ENCODE data around the gene TMEM242. TPM values are rescaled to one million over a fixed set of nuclear protein-coding genes. Genes with fewer than 3 reads are reported as not detected.

TMEM242 gene
- total and polyA plus RNA-seq, 2 donors (not counting 3 experiments of a cell fraction or from before 2014, with no cell fraction given): 5.3 to 15.5 TPM

DNA sequence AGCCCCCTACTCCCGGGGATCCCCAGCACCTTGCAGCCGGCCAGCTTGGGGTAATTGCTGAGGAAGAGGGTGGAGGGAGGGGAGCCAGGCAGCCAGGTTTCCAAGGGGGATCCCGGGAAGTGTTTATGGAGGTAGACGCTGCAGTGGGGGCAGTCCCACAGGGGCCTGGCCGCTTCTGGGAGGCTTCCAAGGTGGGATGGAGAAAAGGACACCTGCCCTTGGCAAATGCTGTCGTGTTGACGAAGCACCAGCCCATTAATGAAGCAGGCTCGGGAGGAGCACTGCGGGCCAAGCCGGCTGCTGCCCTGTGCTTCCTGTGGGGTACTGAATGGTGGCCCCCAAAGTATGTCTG is 82.4 kb downstream of the TMEM242 start:
- intact Hi-C loops (cut with micrococcal nuclease): no loop called here
- ChIA-PET CTCF (no interaction called here), POLR2A (no interaction called here)
- BruUV-seq (replicated peaks): no TSS peak
- TF ChIP-seq EZH2 (IDR thresholded peaks at IDR 0.05; ENCODE audit: borderline replicate concordance, low read depth, low read length, severe bottlenecking) (no peak), FOS (IDR thresholded peaks at IDR 0.05; ENCODE audit: borderline replicate concordance, insufficient read depth, low read length) (no peak), JUN (IDR thresholded peaks at IDR 0.05; ENCODE audit: borderline replicate concordance, insufficient read depth, insufficient read length, low read depth) (no peak), GATA2 (IDR thresholded peaks at IDR 0.05; ENCODE audit: insufficient read depth, insufficient read length, low read depth, low read length) (no peak), POLR2AphosphoS5 (IDR thresholded peaks at IDR 0.05; ENCODE audit: insufficient read depth, low read depth, low read length) (no peak), MYC (IDR thresholded peaks at IDR 0.05; ENCODE audit: low read depth, low read length) (no peak), POLR2A (IDR thresholded peaks at IDR 0.05; ENCODE audit: low read depth, low read length) (no peak)
- TF ChIP-seq, protein P1, sequence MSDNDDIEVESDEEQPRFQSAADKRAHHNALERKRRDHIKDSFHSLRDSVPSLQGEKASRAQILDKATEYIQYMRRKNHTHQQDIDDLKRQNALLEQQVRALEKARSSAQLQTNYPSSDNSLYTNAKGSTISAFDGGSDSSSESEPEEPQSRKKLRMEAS (IDR thresholded peaks at IDR 0.05; ENCODE audit: insufficient read depth, insufficient read length): no peak
- TF ChIP-seq, protein P2, sequence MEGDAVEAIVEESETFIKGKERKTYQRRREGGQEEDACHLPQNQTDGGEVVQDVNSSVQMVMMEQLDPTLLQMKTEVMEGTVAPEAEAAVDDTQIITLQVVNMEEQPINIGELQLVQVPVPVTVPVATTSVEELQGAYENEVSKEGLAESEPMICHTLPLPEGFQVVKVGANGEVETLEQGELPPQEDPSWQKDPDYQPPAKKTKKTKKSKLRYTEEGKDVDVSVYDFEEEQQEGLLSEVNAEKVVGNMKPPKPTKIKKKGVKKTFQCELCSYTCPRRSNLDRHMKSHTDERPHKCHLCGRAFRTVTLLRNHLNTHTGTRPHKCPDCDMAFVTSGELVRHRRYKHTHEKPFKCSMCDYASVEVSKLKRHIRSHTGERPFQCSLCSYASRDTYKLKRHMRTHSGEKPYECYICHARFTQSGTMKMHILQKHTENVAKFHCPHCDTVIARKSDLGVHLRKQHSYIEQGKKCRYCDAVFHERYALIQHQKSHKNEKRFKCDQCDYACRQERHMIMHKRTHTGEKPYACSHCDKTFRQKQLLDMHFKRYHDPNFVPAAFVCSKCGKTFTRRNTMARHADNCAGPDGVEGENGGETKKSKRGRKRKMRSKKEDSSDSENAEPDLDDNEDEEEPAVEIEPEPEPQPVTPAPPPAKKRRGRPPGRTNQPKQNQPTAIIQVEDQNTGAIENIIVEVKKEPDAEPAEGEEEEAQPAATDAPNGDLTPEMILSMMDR (IDR thresholded peaks at IDR 0.05; ENCODE audit: extremely low read depth in 1 of 2, insufficient read depth in 1 of 2, low read depth in 1 of 2, low read length in 2 of 2): no peak
- Histone ChIP-seq H3K9me1 (replicated peaks; ENCODE audit: control insufficient read depth, extremely low read depth, insufficient read depth, low read length) (no peaks in the 10 kb centered on the region), H3K4me1 (ENCODE audit: control insufficient read depth, extremely low read depth, insufficient read depth, low read length) (peaks cover under 1% of the 10 kb centered on the region), H2AFZ (ENCODE audit: low read depth, low read length) (no peak overlapping the region), H3K27ac (ENCODE audit: insufficient read depth, low read depth, low read length) (no peak overlapping the region), H3K4me3 (replicated peaks in 1 of 3; ENCODE audit: insufficient read depth in 1 of 3, low read depth in 1 of 3, low read length in 3 of 3) (no peak overlapping the region), H3K36me3 (ENCODE audit: control insufficient read depth in 2 of 2, extremely low read depth in 1 of 2, insufficient read depth in 2 of 2, low read length in 2 of 2) (no peaks in the 10 kb centered on the region), H4K20me1 (replicated peaks; ENCODE audit: control insufficient read depth, extremely low read depth, insufficient read depth, low read length) (no peaks in the 10 kb centered on the region), H3K79me2 (ENCODE audit: control insufficient read depth, insufficient read depth, low read length) (no peaks in the 10 kb centered on the region), H3K9ac (replicated peaks; ENCODE audit: extremely low read depth, insufficient read depth, low read length) (no peak overlapping the region), H3K4me2 (ENCODE audit: insufficient read depth, low read length) (no peak overlapping the region), H3K27me3 (ENCODE audit: control insufficient read depth in 2 of 2, insufficient read depth in 2 of 2, low read length in 2 of 2) (peaks cover 16 to 22% of the 10 kb centered on the region in 2 experiments), H3K9me3 (replicated peaks; ENCODE audit: control insufficient read depth, insufficient read depth, low read length) (no peaks in the 10 kb centered on the region)
- dilution Hi-C loops (cut with MboI; ENCODE audit: extremely low pct_ligation_motif_present, low sequenced_read_pairs): no loop called here
- FAIRE-seq (no peak), DNase-seq (ENCODE audit: low read depth, low spot score) (no peak)

Measured in endothelial cell of umbilical vein (primary cell).